HepG2 (cell line): ENCODE data around the gene PM20D1. TPM values are rescaled to one million over a fixed set of nuclear protein-coding genes. Genes with fewer than 3 reads are reported as not detected.

Experiments
- ATAC-seq: fragments of 200-7000 bp; cut with Tn5 transposase; 3 replicates; pipeline ENCODE4 v1.9.1; 2020; ENCODE audit warnings: mild to moderate bottlenecking, moderate library complexity
- BruUV-seq: library from RNA; stranded (reverse); fragments of 400-500 nt; replicated peaks from 2 replicates; lab custom pipeline; 2021; lab: Mats Ljungman, UMichigan
- CTCF ChIA-PET: fragments of 300-600 bp; formaldehyde crosslinking; extraction: SDS; loops from one replicate; lab custom pipeline; 2021; ENCODE audit warnings: low total read pairs, inconsistent platforms, low intra/inter-chr PET ratio; lab: Yijun Ruan, JAX
- POLR2A ChIA-PET: fragments of 350-600 bp; sonication (Branson Sonifier 250); formaldehyde crosslinking; loops from one replicate; lab custom pipeline; 2020; ENCODE audit warnings: antibody characterized with exemption, inconsistent platforms; lab: Yijun Ruan, JAX
- DNase-seq: peaks from one replicate; pipeline ENCODE4 v3.0.0-alpha.2; 2015; ENCODE audit warnings: low spot score
- FAIRE-seq: peaks from 3 replicates; lab custom pipeline; 2011; peaks lifted over from hg19 to GRCh38; lab: Jason Lieb, UNC
- H2AFZ ChIP-seq: one replicate; pipeline ENCODE4 v1.6.1; 2011; ENCODE audit warnings: low read length, inconsistent platforms
- H3K27ac ChIP-seq: fragments of 300-600 bp; 3 replicates; pipeline ENCODE4 v1.8.0; 2011; ENCODE audit warnings: mixed run types, mild to moderate bottlenecking, mixed read lengths, low read length, inconsistent platforms; ENCODE audit not compliant: insufficient read depth; ENCODE audit errors: extremely low read length
- H3K27me3 ChIP-seq, 2 experiments: fragments of 200-600 bp in 1 of 2; 2 replicates in 1 of 2; 3 replicates in 1 of 2; pipeline versions ENCODE4 v1.6.0 to v1.8.0; 2011; ENCODE audit warnings: low read length in 2 of 2, mild to moderate bottlenecking in 2 of 2, moderate library complexity in 2 of 2, inconsistent platforms in 1 of 2; ENCODE audit not compliant: insufficient read depth in 2 of 2, control insufficient read depth in 1 of 2
- H3K36me3 ChIP-seq, 2 experiments: fragments of 200-600 bp in 1 of 2; replicated peaks in 1 of 2; 2 replicates in 1 of 2; 3 replicates in 1 of 2; pipeline versions ENCODE4 v1.5.1 to v1.8.0; 2011; ENCODE audit warnings: low read length in 2 of 2, inconsistent platforms in 1 of 2; ENCODE audit not compliant: insufficient read depth in 2 of 2, control insufficient read depth in 1 of 2
- H3K4me1 ChIP-seq: 2 replicates; pipeline ENCODE4 v1.5.1; 2012; ENCODE audit warnings: low read length, inconsistent platforms; ENCODE audit not compliant: insufficient read depth
- H3K4me2 ChIP-seq: 2 replicates; pipeline ENCODE4 v1.6.0; 2011; ENCODE audit warnings: low read depth, low read length, inconsistent platforms
- H3K4me3 ChIP-seq, 3 experiments: fragments of 200-600 bp in 1 of 3; sonication (generic), shearing (Covaris generic) in 1 of 3; replicated peaks in 1 of 3; 2 replicates each; pipeline ENCODE4 v1.5.1; 2011 to 2016; ENCODE audit warnings: low read length in 3 of 3, inconsistent platforms in 2 of 3, low read depth in 2 of 3, mild to moderate bottlenecking in 2 of 3, control low read depth in 1 of 3, mixed read lengths in 1 of 3; ENCODE audit not compliant: insufficient read depth in 1 of 3
- H3K79me2 ChIP-seq: one replicate; pipeline ENCODE4 v1.6.1; 2011; ENCODE audit warnings: low read length, inconsistent platforms; ENCODE audit not compliant: insufficient read depth
- H3K9ac ChIP-seq: 2 replicates; pipeline ENCODE4 v1.6.0; 2011; ENCODE audit warnings: mild to moderate bottlenecking, low read depth, low read length, inconsistent platforms; ENCODE audit not compliant: insufficient read depth
- H3K9me3 ChIP-seq: 2 replicates; pipeline ENCODE4 v1.5.1; 2012; ENCODE audit warnings: mild to moderate bottlenecking, low read length
- H4K20me1 ChIP-seq: 2 replicates; pipeline ENCODE4 v1.6.0; 2011; ENCODE audit warnings: inconsistent platforms, mild to moderate bottlenecking, low read length, moderate library complexity; ENCODE audit not compliant: insufficient read depth
- ARHGAP35 ChIP-seq: sonication (generic); formaldehyde crosslinking; IDR thresholded peaks from 2 replicates; pipeline ENCODE4 v1.9.0; 2022; ENCODE audit warnings: mild to moderate bottlenecking, inconsistent platforms, moderate library complexity, missing genetic modification reagents, borderline replicate concordance
- DNMT1 ChIP-seq: sonication (generic); formaldehyde crosslinking; IDR thresholded peaks from 2 replicates; pipeline ENCODE4 v1.5.1; 2020; ENCODE audit warnings: mild to moderate bottlenecking, missing genetic modification reagents
- ELF1 ChIP-seq: sonication (generic); formaldehyde crosslinking; IDR thresholded peaks from 2 replicates; pipeline ENCODE4 v1.4.0; 2020; ENCODE audit warnings: missing genetic modification reagents
- HINFP ChIP-seq: sonication (generic); formaldehyde crosslinking; IDR thresholded peaks from 2 replicates; pipeline ENCODE4 v1.4.0; 2020; ENCODE audit warnings: low read depth, mild to moderate bottlenecking, missing genetic modification reagents
- KDM3A ChIP-seq: IDR thresholded peaks from 2 replicates; pipeline ENCODE4 v1.6.1; 2018; ENCODE audit warnings: low read depth, missing compliant biosample characterization
- NFYB ChIP-seq: sonication (generic); formaldehyde crosslinking; IDR thresholded peaks from 2 replicates; pipeline ENCODE4 v1.4.0; 2020; ENCODE audit warnings: missing genetic modification reagents
- RFX5 ChIP-seq: IDR thresholded peaks from 2 replicates; pipeline ENCODE4 v1.6.1; 2011; ENCODE audit warnings: low read depth, low read length, improper control_type of control experiment
- SNAPC2 ChIP-seq: sonication (generic); formaldehyde crosslinking; IDR thresholded peaks from 2 replicates; pipeline ENCODE4 v1.8.1; 2022; ENCODE audit warnings: mild to moderate bottlenecking, missing genetic modification reagents
- TRIM22 ChIP-seq: fragments of 450-650 bp; IDR thresholded peaks from 2 replicates; pipeline ENCODE4 v1.6.1; 2017
- XBP1 ChIP-seq: sonication (generic); formaldehyde crosslinking; IDR thresholded peaks from 2 replicates; pipeline ENCODE4 v1.5.0; 2020; ENCODE audit warnings: missing genetic modification reagents
- XRCC5 ChIP-seq: fragments of 200-400 bp; formaldehyde crosslinking; optimal IDR thresholded peaks from 2 replicates; pipeline ENCODE3; 2017; ENCODE audit warnings: mild to moderate bottlenecking, low read length
- ZBTB21 ChIP-seq: sonication (generic); formaldehyde crosslinking; IDR thresholded peaks from 2 replicates; pipeline ENCODE4 v1.4.0; 2020; ENCODE audit warnings: missing genetic modification reagents
- ZNF44 ChIP-seq: sonication (generic); formaldehyde crosslinking; IDR thresholded peaks from 2 replicates; pipeline ENCODE4 v1.5.1; 2020; ENCODE audit warnings: mild to moderate bottlenecking, missing genetic modification reagents
- ZNF720 ChIP-seq: sonication (generic); formaldehyde crosslinking; IDR thresholded peaks from 2 replicates; pipeline ENCODE4 v1.4.0; 2020; ENCODE audit warnings: missing genetic modification reagents
- ZNF749 ChIP-seq: sonication (generic); formaldehyde crosslinking; IDR thresholded peaks from 2 replicates; pipeline ENCODE4 v1.8.0; 2022; ENCODE audit warnings: mild to moderate bottlenecking, missing genetic modification reagents, moderate library complexity, borderline replicate concordance
- ZNF800 ChIP-seq: sonication (generic); formaldehyde crosslinking; IDR thresholded peaks from 2 replicates; pipeline ENCODE4 v1.4.0; 2020; ENCODE audit warnings: missing genetic modification reagents
- WGBS: methylation state at CpG from one replicate; pipeline ENCODE4 v1.1.6; 2017; ENCODE audit warnings: low lambda C conversion rate; 5-methylcytosine and 5-hydroxymethylcytosine counted together
- in situ Hi-C: cut with HindIII; loops from 2 replicates; pipeline ENCODE4 v1.10.0; 2017; ENCODE audit warnings: low pct_unique_long_range_greater_than_20kb; ENCODE audit not compliant: extremely low pct_ligation_motif_present
- intact Hi-C: fragments of 100-400 bp; cut with micrococcal nuclease; formaldehyde crosslinking; loops from one replicate; pipeline ENCODE4 v1.10.0; 2022; ENCODE audit not compliant: unreplicated experiment
- polyA plus RNA-seq, 8 experiments: library from polyadenylated mRNA; depleted of rRNA in 3 of 8; stranded (reverse) in 7 of 8; unstranded in 1 of 8; fragments of >200 nt; fragmentation: Illumina TruSeq in 4 of 8; extraction: Trizol in 4 of 8; gene quantifications; 2 replicates each; pipeline versions ENCODE4 v1.2.1 to v1.2.3, GENCODE V29; 2011 to 2016; ENCODE audit warnings: low read depth in 4 of 8, missing spikeins in 1 of 8, mixed read lengths in 1 of 8; ENCODE audit not compliant: insufficient read depth in 1 of 8
- total RNA-seq, 5 experiments: library from RNA; depleted of rRNA; stranded (reverse); fragments of >200 nt; fragmentation: Illumina TruSeq; extraction: Trizol; gene quantifications; 2 replicates each; pipeline ENCODE4 v1.2.3, GENCODE V29; 2016; ENCODE audit warnings: low read depth in 1 of 5

PM20D1 gene
- total and polyA plus RNA-seq, 2 of the 13 experiments (the other 11 are each of a cell fraction or from before 2014, with no cell fraction given), result not detected

GRCh38 chr1:205870236-205870635, 20.3 kb upstream of the PM20D1 start:
- no peak for ATAC-seq
- no peaks in the 10 kb centered on the region; a peak in 2 of 5 replicates for H3K27me3 ChIP-seq
- no peak for FAIRE-seq
- H4K20me1 ChIP-seq, result no peaks in the 10 kb centered on the region
- WGBS, result 25% methylated on average over 2 of the region's 2 CpGs
- no peak overlapping the region for H3K4me3 ChIP-seq
- POLR2A ChIA-PET, result no interaction called here
- TF ChIP-seq SNAPC2 (CRISPR knock-in tag) (no peak), KDM3A (CRISPR knock-in tag) (no peak), NFYB (CRISPR knock-in tag) (no peak), HINFP (CRISPR knock-in tag) (no peak), ZNF720 (no peak), RFX5 (no peak), ZNF800 (no peak), ARHGAP35 (CRISPR knock-in tag) (no peak), XBP1 (CRISPR knock-in tag) (no peak), ELF1 (CRISPR knock-in tag) (no peak), ZNF44 (CRISPR knock-in tag) (no peak), DNMT1 (CRISPR knock-in tag) (no peak), XRCC5 (no peak), ZNF749 (no peak), ZBTB21 (CRISPR knock-in tag) (no peak), TRIM22 (no peak)
- H3K4me2 ChIP-seq, result no peak overlapping the region
- CTCF ChIA-PET, result no interaction called here
- intact Hi-C loops (no loop called here), in situ Hi-C loops (no loop called here)
- no peaks in the 10 kb centered on the region for H3K4me1 ChIP-seq
- no peak for DNase-seq
- no peaks in the 10 kb centered on the region for H3K9me3 ChIP-seq
- no peaks in the 10 kb centered on the region for H3K79me2 ChIP-seq
- no peak overlapping the region for H3K9ac ChIP-seq
- H3K36me3 ChIP-seq, result no peaks in the 10 kb centered on the region
- no peak overlapping the region for H3K27ac ChIP-seq
- H2AFZ ChIP-seq, result no peak overlapping the region
- no TSS peak for BruUV-seq
